ENCODE data around the gene FNDC7. TPM values are rescaled to one million over a fixed set of nuclear protein-coding genes. Genes with fewer than 3 reads are reported as not detected.
A peak's percentile ranks its signal among the peaks of the same experiment; 100 is the strongest.

The FNDC7 gene
- total and polyA plus RNA-seq, 9 of the 15 experiments (the other 6 are each of a cell fraction or from before 2014, with no cell fraction given): not detected

DNA sequence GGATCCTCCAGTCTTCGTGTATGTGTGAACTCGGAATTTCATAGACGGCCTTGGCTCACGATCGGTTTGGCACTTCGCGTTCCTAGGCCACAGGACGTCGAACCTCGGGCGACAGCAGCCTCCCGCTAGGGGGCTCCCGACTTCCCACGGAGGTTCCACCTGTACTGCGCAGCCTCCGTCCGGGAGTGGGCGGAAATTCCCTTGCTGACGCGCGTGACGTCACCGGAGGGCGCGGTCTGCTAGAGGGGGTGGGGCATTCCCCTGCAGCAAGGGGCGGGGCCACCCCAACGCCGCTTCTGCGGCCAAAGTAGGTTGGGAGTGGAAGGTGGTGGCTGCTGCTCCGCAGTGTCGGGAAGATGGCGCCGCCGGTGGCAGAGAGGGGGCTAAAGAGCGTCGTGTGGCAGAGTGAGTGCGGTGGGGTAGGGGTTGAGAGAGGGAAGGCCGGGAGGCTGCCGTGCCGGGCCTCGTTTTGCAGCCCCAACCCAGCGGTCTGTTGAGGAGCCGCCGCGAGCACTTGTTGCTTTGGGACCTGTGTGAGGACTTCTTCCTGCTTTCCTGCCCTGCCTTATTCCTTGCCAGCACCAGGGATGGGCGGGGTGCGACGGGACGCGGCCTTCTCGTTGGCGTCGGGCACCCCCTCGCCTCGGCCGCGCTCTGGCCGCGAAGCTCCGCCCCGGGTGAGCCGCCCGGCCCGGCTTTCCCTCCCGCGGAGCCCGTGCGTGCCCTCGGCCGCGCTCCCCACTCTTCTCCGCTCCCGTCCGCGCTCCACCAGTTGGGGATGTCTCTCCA, 33.9 kb downstream of the FNDC7 start, which contains the start of gene STXBP3 (continued):
- TF ChIP-seq NR2C1 (IDR thresholded peaks at IDR 0.05): no peak
- no peak for TF ChIP-seq NR2C1 (tag; IDR thresholded peaks at IDR 0.05)
- peak; percentile 59; the same call in 1 of the 2 replicates for TF ChIP-seq ZEB2 (IDR thresholded peaks at IDR 0.05)
- TF ChIP-seq ZNF75A (CRISPR knock-in tag; IDR thresholded peaks at IDR 0.05): 0 out of 2 replicates have a peak, but pooled peaks have one; percentile 37
- TF ChIP-seq HDAC8 (tag; IDR thresholded peaks at IDR 0.05): no peak
- TF ChIP-seq ZFPM2 (CRISPR knock-in tag; IDR thresholded peaks at IDR 0.05): no peak
- TF ChIP-seq, protein P1, sequence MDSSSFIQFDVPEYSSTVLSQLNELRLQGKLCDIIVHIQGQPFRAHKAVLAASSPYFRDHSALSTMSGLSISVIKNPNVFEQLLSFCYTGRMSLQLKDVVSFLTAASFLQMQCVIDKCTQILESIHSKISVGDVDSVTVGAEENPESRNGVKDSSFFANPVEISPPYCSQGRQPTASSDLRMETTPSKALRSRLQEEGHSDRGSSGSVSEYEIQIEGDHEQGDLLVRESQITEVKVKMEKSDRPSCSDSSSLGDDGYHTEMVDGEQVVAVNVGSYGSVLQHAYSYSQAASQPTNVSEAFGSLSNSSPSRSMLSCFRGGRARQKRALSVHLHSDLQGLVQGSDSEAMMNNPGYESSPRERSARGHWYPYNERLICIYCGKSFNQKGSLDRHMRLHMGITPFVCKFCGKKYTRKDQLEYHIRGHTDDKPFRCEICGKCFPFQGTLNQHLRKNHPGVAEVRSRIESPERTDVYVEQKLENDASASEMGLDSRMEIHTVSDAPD (CRISPR knock-in tag; IDR thresholded peaks at IDR 0.05): no peak
- TF ChIP-seq NELFE (IDR thresholded peaks at IDR 0.05; ENCODE audit: insufficient read depth, insufficient read length): peak; percentile 53
- TF ChIP-seq MIER1 (IDR thresholded peaks at IDR 0.05; ENCODE audit: low read depth): no peak
- 0 out of 4 replicates have a peak, but pooled peaks of 1 of the 2 experiments have one; percentile 22 for TF ChIP-seq KDM1A (IDR thresholded peaks at IDR 0.05)
- TF ChIP-seq ASH1L (IDR thresholded peaks at IDR 0.05; ENCODE audit: borderline replicate concordance, low read depth, partially characterized antibody): no peak
- TF ChIP-seq, protein P2, sequence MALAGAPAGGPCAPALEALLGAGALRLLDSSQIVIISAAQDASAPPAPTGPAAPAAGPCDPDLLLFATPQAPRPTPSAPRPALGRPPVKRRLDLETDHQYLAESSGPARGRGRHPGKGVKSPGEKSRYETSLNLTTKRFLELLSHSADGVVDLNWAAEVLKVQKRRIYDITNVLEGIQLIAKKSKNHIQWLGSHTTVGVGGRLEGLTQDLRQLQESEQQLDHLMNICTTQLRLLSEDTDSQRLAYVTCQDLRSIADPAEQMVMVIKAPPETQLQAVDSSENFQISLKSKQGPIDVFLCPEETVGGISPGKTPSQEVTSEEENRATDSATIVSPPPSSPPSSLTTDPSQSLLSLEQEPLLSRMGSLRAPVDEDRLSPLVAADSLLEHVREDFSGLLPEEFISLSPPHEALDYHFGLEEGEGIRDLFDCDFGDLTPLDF (CRISPR knock-in tag; IDR thresholded peaks at IDR 0.05): no peak; the same call in 1 of the 2 replicates
- TF ChIP-seq CXXC5 (CRISPR knock-in tag; IDR thresholded peaks at IDR 0.05): peak; percentile 89
- TF ChIP-seq KLF6 (CRISPR knock-in tag; IDR thresholded peaks at IDR 0.05; ENCODE audit: borderline replicate concordance): 0 out of 2 replicates have a peak, but pooled peaks have one; percentile 62
- TF ChIP-seq TEAD4 (IDR thresholded peaks at IDR 0.05; ENCODE audit: low read length): peak; percentile 61
- no peak for TF ChIP-seq TEAD4 (CRISPR knock-in tag; IDR thresholded peaks at IDR 0.05; ENCODE audit: borderline replicate concordance)
- TF ChIP-seq RBBP5 (IDR thresholded peaks at IDR 0.05; ENCODE audit: borderline replicate concordance, insufficient read depth, low read length, poor library complexity, severe bottlenecking): peak; percentile 97
- peak; percentile 67; the same call in 1 of the 2 replicates for TF ChIP-seq LARP7 (IDR thresholded peaks at IDR 0.05)
- no peak for TF ChIP-seq C11orf30 (IDR thresholded peaks at IDR 0.05; ENCODE audit: low read depth)
- peak in 1 of 2 experiments; percentile 82; a peak in 2 of 4 replicates for TF ChIP-seq CSDE1 (IDR thresholded peaks at IDR 0.05)
- no peak for TF ChIP-seq POLR3G (IDR thresholded peaks at IDR 0.05; ENCODE audit: extremely low read depth, insufficient read length, insufficient replicate concordance)
- no peak; the same call in 1 of the 2 replicates for TF ChIP-seq KAT7 (CRISPR knock-in tag; IDR thresholded peaks at IDR 0.05; ENCODE audit: borderline replicate concordance)
- no peak; the same call in 1 of the 2 replicates for TF ChIP-seq NR3C1 (CRISPR knock-in tag; IDR thresholded peaks at IDR 0.05)
- TF ChIP-seq, protein P3, sequence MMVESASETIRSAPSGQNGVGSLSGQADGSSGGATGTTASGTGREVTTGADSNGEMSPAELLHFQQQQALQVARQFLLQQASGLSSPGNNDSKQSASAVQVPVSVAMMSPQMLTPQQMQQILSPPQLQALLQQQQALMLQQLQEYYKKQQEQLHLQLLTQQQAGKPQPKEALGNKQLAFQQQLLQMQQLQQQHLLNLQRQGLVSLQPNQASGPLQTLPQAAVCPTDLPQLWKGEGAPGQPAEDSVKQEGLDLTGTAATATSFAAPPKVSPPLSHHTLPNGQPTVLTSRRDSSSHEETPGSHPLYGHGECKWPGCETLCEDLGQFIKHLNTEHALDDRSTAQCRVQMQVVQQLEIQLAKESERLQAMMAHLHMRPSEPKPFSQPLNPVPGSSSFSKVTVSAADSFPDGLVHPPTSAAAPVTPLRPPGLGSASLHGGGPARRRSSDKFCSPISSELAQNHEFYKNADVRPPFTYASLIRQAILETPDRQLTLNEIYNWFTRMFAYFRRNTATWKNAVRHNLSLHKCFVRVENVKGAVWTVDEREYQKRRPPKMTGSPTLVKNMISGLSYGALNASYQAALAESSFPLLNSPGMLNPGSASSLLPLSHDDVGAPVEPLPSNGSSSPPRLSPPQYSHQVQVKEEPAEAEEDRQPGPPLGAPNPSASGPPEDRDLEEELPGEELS (CRISPR knock-in tag; IDR thresholded peaks at IDR 0.05; ENCODE audit: borderline replicate concordance): peak; percentile 21; the same call in 1 of the 2 replicates
- 0 out of 2 replicates have a peak, but pooled peaks have one; percentile 6 for TF ChIP-seq ELF4 (CRISPR knock-in tag; IDR thresholded peaks at IDR 0.05)
